WI38 (cell line): Measurements from ENCODE around the gene PSMB7.

Experiments used
- H3K4me3 ChIP-seq: 2 replicates; pipeline ENCODE4 v1.5.1; 2011; ENCODE audit warnings: low read depth, mild to moderate bottlenecking, control low read depth, low read length
- TF ChIP-seq, protein P1 (sequence below): IDR thresholded peaks from 2 replicates; pipeline ENCODE4 v1.5.1; 2012; ENCODE audit warnings: low read depth, mild to moderate bottlenecking, control low read depth, low read length

PSMB7 gene

DNA sequence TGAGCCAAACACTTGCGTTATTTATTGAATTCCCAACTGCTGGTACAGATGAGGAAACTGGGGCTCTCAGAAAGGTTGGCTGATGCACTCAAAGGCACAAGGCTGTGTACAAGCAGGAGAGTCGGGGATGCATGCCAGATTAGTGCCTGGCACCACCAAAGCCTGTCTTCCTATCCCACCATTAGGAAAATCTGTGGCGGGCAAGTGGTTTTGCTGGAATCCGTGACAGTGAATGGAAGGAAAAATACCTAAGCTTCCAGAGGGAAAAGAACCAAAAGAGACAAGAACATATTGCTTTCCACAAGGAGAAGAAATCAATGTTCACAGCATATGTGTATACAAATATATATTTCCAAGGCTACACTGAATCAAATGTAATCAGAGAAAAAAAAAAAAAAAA lies 51.1 kb downstream of the PSMB7 start:
- TF ChIP-seq, protein P1, sequence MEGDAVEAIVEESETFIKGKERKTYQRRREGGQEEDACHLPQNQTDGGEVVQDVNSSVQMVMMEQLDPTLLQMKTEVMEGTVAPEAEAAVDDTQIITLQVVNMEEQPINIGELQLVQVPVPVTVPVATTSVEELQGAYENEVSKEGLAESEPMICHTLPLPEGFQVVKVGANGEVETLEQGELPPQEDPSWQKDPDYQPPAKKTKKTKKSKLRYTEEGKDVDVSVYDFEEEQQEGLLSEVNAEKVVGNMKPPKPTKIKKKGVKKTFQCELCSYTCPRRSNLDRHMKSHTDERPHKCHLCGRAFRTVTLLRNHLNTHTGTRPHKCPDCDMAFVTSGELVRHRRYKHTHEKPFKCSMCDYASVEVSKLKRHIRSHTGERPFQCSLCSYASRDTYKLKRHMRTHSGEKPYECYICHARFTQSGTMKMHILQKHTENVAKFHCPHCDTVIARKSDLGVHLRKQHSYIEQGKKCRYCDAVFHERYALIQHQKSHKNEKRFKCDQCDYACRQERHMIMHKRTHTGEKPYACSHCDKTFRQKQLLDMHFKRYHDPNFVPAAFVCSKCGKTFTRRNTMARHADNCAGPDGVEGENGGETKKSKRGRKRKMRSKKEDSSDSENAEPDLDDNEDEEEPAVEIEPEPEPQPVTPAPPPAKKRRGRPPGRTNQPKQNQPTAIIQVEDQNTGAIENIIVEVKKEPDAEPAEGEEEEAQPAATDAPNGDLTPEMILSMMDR: no peak
- H3K4me3 ChIP-seq: no peak overlapping the region

GRCh38 chr9:124363326-124364096 lies 51.7 kb downstream of the PSMB7 start:
- H3K4me3 ChIP-seq: no peak overlapping the region
- TF ChIP-seq, protein P1: no peak

DNA sequence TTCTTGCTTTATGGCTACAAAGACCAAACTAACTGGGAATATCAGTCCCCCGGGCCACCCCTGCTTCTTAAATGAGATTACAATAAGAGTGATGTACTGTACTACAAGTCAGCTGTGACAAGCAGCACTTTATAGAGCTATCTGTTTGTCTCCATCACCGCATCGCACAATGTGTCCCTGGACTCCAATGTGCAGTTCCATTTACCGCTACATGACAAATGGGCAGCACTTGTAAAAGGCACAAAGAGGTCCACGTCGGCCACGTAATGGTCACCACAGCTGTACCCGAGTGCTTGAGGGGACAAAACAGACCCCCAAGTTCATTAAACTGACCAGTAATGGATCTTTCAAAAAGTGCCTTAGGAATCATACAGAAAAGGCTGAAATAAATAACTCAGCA lies 54.1 kb downstream of the PSMB7 start:
- TF ChIP-seq, protein P1: no peak
- no peak overlapping the region for H3K4me3 ChIP-seq

DNA sequence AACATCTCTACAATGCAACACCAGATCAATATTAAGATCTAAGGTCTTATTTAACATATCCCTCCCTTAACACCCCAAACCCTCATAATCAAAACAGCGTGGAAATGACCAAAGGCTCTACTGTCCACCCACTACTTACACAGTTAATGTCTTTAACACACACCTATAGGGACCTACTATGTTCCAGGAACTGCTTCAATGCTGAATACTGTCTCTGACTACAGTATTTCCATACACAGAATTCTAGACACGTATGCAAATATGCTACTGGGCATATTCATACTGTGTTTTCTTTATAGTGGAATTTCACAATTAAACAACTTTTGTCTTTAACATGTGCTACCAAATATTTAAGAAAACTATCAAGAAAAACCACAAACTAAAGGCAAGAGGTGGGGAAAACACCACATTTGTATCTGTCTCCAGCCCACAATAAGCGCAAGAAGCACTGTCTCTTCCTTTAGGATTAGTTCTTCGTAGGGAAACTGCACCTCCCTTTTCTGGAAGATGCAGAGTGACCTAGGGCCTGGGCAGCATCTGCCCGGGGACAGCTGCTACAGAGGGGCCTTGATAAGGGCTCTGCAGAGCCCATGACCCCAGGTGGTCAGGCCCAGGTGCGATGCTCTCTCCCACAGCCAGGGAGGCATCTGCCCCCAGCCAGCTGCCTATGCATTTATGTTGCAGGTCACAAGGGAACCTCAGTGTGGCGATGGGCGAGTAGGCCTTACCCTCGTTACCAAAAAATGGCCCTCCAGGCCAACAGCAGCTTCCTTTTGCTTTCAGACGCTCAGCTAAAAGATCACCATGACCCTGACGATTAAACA lies 55.2 kb downstream of the PSMB7 start:
- H3K4me3 ChIP-seq: no peak overlapping the region
- TF ChIP-seq, protein P1: no peak

DNA sequence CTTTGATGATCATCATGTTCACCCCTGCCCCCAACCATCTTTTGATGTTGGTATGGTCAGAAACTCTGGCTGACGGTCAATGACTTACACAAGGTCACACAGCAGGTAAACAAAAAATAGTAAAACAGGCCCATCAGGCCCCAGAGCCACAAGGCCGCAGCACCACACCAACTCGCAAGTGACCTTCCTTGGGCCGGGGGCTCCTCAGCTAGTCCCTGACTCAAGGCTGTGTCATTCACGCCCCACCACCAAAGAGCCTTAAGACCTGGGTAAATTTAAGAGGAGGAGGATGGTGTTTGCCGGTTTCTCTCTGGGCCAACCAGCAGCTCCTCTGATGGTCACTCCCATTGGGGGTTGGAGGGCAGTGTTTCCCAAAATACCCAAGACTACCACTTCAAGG lies 55.8 kb downstream of the PSMB7 start:
- no peak overlapping the region for H3K4me3 ChIP-seq
- TF ChIP-seq, protein P1: no peak

- TF ChIP-seq, protein P1: no peak
Measured at GRCh38 chr9:124358631-124359030, 56.6 kb downstream of the PSMB7 start.

GRCh38 chr9:124357721-124358361 lies 57.4 kb downstream of the PSMB7 start:
- TF ChIP-seq, protein P1: no peak

More at GRCh38 chr9:124358631-124359030, 56.6 kb downstream of the PSMB7 start:
- H3K4me3 ChIP-seq: no peak overlapping the region

More at GRCh38 chr9:124357721-124358361, 57.4 kb downstream of the PSMB7 start:
- no peak overlapping the region for H3K4me3 ChIP-seq
